ENCODE data around the gene TRAF4.

Gene TRAF4

DNA sequence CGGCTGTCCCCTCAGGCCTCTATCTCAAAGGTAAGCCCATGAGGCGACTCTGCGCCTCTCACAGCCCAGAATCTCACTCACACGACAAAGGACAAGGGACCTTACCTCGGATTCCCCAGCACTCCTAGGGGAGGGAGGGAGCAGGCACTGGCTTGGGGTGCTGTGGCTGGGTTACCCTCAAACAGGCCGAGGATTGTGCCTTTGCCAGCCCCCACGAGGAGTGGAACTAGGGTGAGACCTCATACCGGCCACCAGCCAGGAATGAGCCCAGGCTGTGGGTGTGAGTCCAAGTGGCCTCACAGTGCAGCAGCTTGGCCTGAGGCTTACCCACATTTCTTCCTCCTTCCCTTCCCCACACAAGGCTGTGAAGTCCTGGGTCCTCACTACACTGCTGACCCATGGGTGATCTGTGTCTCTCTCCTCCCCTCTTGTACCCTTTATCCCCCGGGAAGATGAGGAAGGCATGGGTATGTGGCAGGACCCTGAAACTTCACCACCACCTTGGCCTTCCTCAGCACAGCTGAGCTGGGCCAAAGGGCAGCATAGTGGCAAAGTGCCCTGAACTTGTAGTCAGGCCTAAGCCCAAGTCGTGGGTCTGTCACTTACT lies 38.0 kb upstream of the TRAF4 start:
- no peak; the same call in 2 of the 3 replicates for ATAC-seq
- TF ChIP-seq, protein P1, sequence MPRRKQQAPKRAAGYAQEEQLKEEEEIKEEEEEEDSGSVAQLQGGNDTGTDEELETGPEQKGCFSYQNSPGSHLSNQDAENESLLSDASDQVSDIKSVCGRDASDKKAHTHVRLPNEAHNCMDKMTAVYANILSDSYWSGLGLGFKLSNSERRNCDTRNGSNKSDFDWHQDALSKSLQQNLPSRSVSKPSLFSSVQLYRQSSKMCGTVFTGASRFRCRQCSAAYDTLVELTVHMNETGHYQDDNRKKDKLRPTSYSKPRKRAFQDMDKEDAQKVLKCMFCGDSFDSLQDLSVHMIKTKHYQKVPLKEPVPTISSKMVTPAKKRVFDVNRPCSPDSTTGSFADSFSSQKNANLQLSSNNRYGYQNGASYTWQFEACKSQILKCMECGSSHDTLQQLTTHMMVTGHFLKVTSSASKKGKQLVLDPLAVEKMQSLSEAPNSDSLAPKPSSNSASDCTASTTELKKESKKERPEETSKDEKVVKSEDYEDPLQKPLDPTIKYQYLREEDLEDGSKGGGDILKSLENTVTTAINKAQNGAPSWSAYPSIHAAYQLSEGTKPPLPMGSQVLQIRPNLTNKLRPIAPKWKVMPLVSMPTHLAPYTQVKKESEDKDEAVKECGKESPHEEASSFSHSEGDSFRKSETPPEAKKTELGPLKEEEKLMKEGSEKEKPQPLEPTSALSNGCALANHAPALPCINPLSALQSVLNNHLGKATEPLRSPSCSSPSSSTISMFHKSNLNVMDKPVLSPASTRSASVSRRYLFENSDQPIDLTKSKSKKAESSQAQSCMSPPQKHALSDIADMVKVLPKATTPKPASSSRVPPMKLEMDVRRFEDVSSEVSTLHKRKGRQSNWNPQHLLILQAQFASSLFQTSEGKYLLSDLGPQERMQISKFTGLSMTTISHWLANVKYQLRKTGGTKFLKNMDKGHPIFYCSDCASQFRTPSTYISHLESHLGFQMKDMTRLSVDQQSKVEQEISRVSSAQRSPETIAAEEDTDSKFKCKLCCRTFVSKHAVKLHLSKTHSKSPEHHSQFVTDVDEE (CRISPR knock-in tag; IDR thresholded peaks at IDR 0.05): no peak
- TF ChIP-seq TOX (CRISPR knock-in tag; IDR thresholded peaks at IDR 0.05; ENCODE audit: borderline replicate concordance) (no peak), ESRRG (CRISPR knock-in tag; IDR thresholded peaks at IDR 0.05) (no peak), POU6F1 (CRISPR knock-in tag; IDR thresholded peaks at IDR 0.05; ENCODE audit: borderline replicate concordance, low read depth) (no peak), CSDC2 (CRISPR knock-in tag; IDR thresholded peaks at IDR 0.05) (no peak), ZC3H10 (CRISPR knock-in tag; IDR thresholded peaks at IDR 0.05) (no peak), BACH2 (CRISPR knock-in tag; IDR thresholded peaks at IDR 0.05; ENCODE audit: borderline replicate concordance) (no peak), TCF4 (CRISPR knock-in tag; IDR thresholded peaks at IDR 0.05; ENCODE audit: borderline replicate concordance) (no peak), RARB (CRISPR knock-in tag; IDR thresholded peaks at IDR 0.05) (no peak), ZNF8 (CRISPR knock-in tag; IDR thresholded peaks at IDR 0.05) (no peak), OSR1 (CRISPR knock-in tag; IDR thresholded peaks at IDR 0.05) (no peak), GLIS3 (CRISPR knock-in tag; IDR thresholded peaks at IDR 0.05) (no peak), ARNTL (CRISPR knock-in tag; IDR thresholded peaks at IDR 0.05; ENCODE audit: borderline replicate concordance, low read depth) (no peak), ISL1 (CRISPR knock-in tag; IDR thresholded peaks at IDR 0.05) (no peak), ZFP3 (CRISPR knock-in tag; IDR thresholded peaks at IDR 0.05) (no peak), PPARA (CRISPR knock-in tag; IDR thresholded peaks at IDR 0.05; ENCODE audit: borderline replicate concordance) (no peak)
- TF ChIP-seq, protein P2, sequence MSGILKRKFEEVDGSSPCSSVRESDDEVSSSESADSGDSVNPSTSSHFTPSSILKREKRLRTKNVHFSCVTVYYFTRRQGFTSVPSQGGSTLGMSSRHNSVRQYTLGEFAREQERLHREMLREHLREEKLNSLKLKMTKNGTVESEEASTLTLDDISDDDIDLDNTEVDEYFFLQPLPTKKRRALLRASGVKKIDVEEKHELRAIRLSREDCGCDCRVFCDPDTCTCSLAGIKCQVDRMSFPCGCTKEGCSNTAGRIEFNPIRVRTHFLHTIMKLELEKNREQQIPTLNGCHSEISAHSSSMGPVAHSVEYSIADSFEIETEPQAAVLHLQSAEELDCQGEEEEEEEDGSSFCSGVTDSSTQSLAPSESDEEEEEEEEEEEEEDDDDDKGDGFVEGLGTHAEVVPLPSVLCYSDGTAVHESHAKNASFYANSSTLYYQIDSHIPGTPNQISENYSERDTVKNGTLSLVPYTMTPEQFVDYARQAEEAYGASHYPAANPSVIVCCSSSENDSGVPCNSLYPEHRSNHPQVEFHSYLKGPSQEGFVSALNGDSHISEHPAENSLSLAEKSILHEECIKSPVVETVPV (CRISPR knock-in tag; IDR thresholded peaks at IDR 0.05): no peak
- TF ChIP-seq, protein P3, sequence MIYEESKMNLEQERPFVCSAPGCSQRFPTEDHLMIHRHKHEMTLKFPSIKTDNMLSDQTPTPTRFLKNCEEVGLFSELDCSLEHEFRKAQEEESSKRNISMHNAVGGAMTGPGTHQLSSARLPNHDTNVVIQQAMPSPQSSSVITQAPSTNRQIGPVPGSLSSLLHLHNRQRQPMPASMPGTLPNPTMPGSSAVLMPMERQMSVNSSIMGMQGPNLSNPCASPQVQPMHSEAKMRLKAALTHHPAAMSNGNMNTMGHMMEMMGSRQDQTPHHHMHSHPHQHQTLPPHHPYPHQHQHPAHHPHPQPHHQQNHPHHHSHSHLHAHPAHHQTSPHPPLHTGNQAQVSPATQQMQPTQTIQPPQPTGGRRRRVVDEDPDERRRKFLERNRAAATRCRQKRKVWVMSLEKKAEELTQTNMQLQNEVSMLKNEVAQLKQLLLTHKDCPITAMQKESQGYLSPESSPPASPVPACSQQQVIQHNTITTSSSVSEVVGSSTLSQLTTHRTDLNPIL (CRISPR knock-in tag; IDR thresholded peaks at IDR 0.05; ENCODE audit: low read depth): no peak

DNA sequence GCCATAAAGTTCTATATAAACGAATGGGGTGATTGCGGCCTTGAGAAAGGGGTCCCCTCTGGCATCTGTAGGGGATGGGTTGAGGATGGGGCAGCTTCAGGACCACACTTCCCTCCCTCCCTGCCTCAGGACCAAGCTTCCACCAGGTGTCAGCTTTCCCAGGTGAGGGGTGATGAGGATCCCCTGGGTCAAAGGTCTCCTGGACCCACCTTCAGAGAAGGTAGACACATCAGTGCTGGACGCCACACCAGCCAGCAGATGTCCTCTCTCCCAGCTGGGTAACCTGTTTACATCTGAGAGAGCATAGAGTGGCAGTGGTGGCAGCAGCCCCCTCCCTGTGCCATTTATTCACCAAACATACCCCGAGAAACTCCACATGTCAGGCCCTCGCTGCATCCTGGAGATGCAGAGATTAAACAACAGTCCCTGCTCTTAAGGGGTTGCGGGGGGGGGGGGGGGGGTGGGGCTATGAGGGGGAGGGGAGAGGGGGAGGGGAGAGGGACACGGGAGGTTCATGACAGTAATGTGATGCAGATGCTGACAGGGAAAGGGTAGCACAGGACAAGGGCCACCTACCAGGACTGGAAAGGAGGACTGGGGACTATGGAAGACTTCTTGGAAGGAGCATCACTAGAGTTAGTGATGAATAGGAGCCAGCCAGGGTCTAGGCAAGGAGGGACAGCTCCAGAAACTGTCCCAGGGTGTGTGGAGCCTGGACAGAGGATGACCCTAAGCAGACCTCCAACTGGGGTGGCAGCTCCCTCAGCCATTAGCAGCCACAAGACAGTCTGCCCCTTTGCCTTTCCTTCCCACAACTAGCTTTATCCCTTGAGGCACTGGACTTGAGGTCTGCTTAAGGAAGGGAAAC lies 37.1 kb upstream of the TRAF4 start:
- no peak for ATAC-seq
- TF ChIP-seq ZNF70 (CRISPR knock-in tag; IDR thresholded peaks at IDR 0.05) (no peak), TCF4 (CRISPR knock-in tag; IDR thresholded peaks at IDR 0.05; ENCODE audit: borderline replicate concordance) (no peak), TOX (CRISPR knock-in tag; IDR thresholded peaks at IDR 0.05; ENCODE audit: borderline replicate concordance) (no peak), ISL1 (CRISPR knock-in tag; IDR thresholded peaks at IDR 0.05) (no peak), ESRRG (CRISPR knock-in tag; IDR thresholded peaks at IDR 0.05) (no peak), RARB (CRISPR knock-in tag; IDR thresholded peaks at IDR 0.05) (no peak), ZNF565 (CRISPR knock-in tag; conservative IDR thresholded peaks at IDR 0.05; ENCODE audit: low read depth) (no peak), ZC3H10 (CRISPR knock-in tag; IDR thresholded peaks at IDR 0.05) (no peak), GLIS3 (CRISPR knock-in tag; IDR thresholded peaks at IDR 0.05) (no peak), CSDC2 (CRISPR knock-in tag; IDR thresholded peaks at IDR 0.05) (no peak), POU6F1 (CRISPR knock-in tag; IDR thresholded peaks at IDR 0.05; ENCODE audit: borderline replicate concordance, low read depth) (no peak), ZFP30 (CRISPR knock-in tag; IDR thresholded peaks at IDR 0.05) (no peak), ARNTL (CRISPR knock-in tag; IDR thresholded peaks at IDR 0.05; ENCODE audit: borderline replicate concordance, low read depth) (no peak)
- TF ChIP-seq, protein P3 (CRISPR knock-in tag; IDR thresholded peaks at IDR 0.05; ENCODE audit: low read depth): no peak
- TF ChIP-seq, protein P2 (CRISPR knock-in tag; IDR thresholded peaks at IDR 0.05): no peak
- TF ChIP-seq, protein P1 (CRISPR knock-in tag; IDR thresholded peaks at IDR 0.05): no peak
